HL-60 (cell line): ENCODE data around the gene LCNL1.
"Not testable (repeated sequence)": the region's sequence is repeated elsewhere in the genome, so short reads cannot be mapped to it uniquely, and the experiment has no call there.

Experiments
- DNase-seq, 2 experiments: peaks; one replicate each; pipeline ENCODE4 v3.0.0-alpha.2; 2010 to 2020; ENCODE audit warnings: low read depth in 1 of 2, low spot score in 1 of 2
- H3K27ac ChIP-seq: fragments of 250-450 bp; sonication (Bioruptor Pico); replicated peaks from 2 replicates; pipeline ENCODE4 v1.5.1; 2020; ENCODE audit warnings: mild to moderate bottlenecking, moderate library complexity
- H3K27me3 ChIP-seq: fragments of 250-450 bp; sonication (Bioruptor Pico); 2 replicates; pipeline ENCODE4 v1.5.1; 2021; ENCODE audit warnings: mild to moderate bottlenecking, moderate library complexity; ENCODE audit not compliant: insufficient read depth, poor library complexity, severe bottlenecking
- H3K4me3 ChIP-seq: replicated peaks from 2 replicates; pipeline ENCODE4 v1.5.1; 2011; ENCODE audit warnings: mild to moderate bottlenecking, control low read depth, low read length; ENCODE audit not compliant: insufficient read depth
- GABPA ChIP-seq: IDR thresholded peaks from 2 replicates; pipeline ENCODE4 v1.6.1; 2012; ENCODE audit warnings: low read depth
- POLR2AphosphoS5 ChIP-seq: IDR thresholded peaks from 2 replicates; pipeline ENCODE4 v1.6.1; 2012; ENCODE audit warnings: low read depth
- SPI1 ChIP-seq: IDR thresholded peaks from 2 replicates; pipeline ENCODE4 v1.6.1; 2012; ENCODE audit warnings: low read depth, mild to moderate bottlenecking, borderline replicate concordance
- TF ChIP-seq, protein P1 (sequence below): IDR thresholded peaks from one replicate; pipeline ENCODE4 v1.5.1; 2011; ENCODE audit warnings: low read length, control low read depth, inconsistent platforms; ENCODE audit not compliant: insufficient read depth
- TF ChIP-seq, protein P2 (sequence below): IDR thresholded peaks from 2 replicates; pipeline ENCODE4 v1.6.1; 2012; ENCODE audit warnings: low read depth; ENCODE audit not compliant: insufficient replicate concordance

LCNL1 gene

DNA sequence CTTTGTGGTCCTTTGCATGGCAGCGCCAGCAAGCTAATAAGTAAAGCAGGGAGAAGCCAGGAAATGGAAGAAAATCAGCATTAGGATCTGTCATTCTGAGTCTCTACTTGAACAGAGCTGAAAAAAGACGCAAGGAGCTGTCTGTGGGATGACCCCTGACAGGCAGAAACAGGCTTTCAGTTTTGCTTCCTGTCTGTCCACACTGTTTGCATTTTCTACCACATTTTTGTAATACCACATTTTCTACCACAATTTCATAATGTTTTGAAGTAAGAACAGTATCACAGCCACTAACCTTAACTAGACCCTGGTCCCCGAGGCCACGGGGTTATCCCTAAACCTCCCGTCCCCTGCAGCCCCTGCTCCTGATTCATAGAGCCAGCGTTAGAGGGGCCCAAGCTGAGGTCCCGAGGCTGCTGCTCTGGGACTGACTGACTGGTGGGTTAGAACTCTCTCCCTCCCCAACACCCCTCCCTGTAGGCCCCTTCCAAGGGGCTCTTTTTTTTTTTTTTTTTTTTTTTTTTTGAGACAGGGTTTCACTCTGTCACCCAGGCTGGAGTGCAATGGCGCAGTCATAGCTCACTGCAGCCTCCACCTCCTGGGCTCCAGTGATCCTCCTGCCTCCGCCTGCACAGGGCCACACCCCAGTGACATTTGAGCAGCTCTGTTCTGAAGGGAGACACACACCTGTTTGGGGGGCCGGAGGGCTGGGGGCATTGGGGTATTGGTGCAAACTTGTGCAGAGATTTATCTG, 17.6 kb downstream of the LCNL1 start:
- TF ChIP-seq GABPA = no peak
- peak; percentile 75 for TF ChIP-seq POLR2AphosphoS5
- Histone ChIP-seq H3K4me3 (no peak overlapping the region), H3K27ac (peak overlapping the region; percentile 49), H3K27me3 (no peaks in the 10 kb centered on the region)
- DNase-seq = peak; percentile 83 to 85

DNA sequence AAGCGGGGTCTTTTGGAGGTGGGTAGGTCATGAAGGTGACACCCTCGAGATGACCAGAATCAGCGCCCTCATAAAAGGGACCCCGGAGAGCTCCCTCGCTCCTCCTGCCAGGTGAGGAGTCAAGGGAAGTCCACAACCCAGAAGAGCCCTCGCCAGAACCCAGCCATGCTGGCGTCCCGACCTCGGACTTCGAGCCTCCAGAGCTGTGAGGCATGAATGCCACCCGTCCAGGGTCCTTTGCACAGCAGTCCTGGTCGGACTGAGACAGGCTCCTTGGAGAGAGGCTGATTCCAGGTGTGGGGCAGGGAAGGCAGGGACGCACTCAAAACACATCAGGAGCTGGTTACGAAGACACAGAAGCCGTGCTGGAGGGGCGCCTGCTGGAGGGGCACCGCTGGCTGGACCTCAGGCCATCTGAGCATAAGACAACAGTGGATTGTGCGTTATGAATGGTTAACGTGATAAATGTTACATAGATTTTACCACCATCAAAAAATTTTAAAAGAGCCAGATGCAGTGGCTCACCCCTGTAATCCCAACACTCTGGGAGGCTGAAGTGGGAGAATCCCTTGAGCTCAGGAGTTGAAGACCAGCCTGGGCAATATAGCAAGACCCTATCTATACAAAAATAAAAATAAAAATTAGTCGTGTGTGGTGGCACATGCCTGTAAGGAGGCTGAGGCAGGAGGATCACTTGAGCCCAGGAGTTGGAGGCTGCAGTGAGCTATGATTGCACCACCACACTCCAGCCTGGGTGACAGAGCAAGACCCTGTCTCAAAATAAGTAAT, 19.3 kb downstream of the LCNL1 start:
- Histone ChIP-seq H3K4me3 (no peak overlapping the region), H3K27me3 (no peaks in the 10 kb centered on the region), H3K27ac (no peak overlapping the region)
- TF ChIP-seq POLR2AphosphoS5 = no peak
- no peak for TF ChIP-seq GABPA
- TF ChIP-seq, protein P1, sequence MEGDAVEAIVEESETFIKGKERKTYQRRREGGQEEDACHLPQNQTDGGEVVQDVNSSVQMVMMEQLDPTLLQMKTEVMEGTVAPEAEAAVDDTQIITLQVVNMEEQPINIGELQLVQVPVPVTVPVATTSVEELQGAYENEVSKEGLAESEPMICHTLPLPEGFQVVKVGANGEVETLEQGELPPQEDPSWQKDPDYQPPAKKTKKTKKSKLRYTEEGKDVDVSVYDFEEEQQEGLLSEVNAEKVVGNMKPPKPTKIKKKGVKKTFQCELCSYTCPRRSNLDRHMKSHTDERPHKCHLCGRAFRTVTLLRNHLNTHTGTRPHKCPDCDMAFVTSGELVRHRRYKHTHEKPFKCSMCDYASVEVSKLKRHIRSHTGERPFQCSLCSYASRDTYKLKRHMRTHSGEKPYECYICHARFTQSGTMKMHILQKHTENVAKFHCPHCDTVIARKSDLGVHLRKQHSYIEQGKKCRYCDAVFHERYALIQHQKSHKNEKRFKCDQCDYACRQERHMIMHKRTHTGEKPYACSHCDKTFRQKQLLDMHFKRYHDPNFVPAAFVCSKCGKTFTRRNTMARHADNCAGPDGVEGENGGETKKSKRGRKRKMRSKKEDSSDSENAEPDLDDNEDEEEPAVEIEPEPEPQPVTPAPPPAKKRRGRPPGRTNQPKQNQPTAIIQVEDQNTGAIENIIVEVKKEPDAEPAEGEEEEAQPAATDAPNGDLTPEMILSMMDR = no peak
- no peak for TF ChIP-seq SPI1
- TF ChIP-seq, protein P2, sequence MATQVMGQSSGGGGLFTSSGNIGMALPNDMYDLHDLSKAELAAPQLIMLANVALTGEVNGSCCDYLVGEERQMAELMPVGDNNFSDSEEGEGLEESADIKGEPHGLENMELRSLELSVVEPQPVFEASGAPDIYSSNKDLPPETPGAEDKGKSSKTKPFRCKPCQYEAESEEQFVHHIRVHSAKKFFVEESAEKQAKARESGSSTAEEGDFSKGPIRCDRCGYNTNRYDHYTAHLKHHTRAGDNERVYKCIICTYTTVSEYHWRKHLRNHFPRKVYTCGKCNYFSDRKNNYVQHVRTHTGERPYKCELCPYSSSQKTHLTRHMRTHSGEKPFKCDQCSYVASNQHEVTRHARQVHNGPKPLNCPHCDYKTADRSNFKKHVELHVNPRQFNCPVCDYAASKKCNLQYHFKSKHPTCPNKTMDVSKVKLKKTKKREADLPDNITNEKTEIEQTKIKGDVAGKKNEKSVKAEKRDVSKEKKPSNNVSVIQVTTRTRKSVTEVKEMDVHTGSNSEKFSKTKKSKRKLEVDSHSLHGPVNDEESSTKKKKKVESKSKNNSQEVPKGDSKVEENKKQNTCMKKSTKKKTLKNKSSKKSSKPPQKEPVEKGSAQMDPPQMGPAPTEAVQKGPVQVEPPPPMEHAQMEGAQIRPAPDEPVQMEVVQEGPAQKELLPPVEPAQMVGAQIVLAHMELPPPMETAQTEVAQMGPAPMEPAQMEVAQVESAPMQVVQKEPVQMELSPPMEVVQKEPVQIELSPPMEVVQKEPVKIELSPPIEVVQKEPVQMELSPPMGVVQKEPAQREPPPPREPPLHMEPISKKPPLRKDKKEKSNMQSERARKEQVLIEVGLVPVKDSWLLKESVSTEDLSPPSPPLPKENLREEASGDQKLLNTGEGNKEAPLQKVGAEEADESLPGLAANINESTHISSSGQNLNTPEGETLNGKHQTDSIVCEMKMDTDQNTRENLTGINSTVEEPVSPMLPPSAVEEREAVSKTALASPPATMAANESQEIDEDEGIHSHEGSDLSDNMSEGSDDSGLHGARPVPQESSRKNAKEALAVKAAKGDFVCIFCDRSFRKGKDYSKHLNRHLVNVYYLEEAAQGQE = no peak
- DNase-seq = no peak

DNA sequence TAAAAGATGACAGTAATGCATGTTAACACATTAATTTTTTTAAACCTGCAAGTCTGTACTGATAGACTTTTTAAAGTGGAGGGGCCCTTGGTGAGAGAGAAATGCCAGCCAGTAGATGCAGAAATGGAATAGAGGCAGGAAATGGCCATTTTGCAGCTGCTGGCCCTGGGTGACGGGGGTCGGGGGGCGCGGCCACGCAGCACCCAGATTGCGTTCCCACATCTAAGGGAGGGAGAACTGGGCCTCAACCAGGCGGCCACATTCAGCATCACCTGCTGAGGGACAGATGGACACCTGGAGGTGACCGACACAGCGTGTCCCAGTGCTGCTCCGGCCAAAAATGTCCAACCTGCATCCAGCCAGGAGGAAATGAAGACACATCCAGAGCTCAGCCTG, 19.9 kb downstream of the LCNL1 start:
- H3K27ac ChIP-seq = no peak overlapping the region
- TF ChIP-seq, protein P1 = no peak
- TF ChIP-seq SPI1 (no peak), POLR2AphosphoS5 (no peak), GABPA (no peak)
- TF ChIP-seq, protein P2 = no peak
- no peak overlapping the region for H3K4me3 ChIP-seq
- DNase-seq = no peak
- no peaks in the 10 kb centered on the region for H3K27me3 ChIP-seq

DNA sequence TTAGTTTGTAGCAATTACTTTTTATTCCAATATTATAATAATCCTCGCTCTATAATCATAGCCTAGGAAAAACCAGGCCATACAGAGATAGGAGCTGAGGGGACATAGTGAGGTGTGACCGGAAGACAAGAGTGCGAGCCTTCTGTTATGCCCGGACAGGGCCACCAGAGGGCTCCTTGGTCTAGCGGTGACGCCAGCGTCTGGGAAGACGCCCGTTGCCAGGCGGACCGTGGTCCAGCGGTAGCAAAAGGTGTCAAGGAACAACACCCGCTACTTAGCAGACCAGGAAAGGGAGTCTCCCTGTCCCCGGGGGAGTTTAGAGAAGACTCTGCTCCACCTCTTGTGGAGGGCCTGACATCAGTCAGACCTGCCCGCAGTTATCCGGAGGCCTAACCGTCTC, 21.5 kb downstream of the LCNL1 start:
- not testable (repeated sequence) for H3K27ac ChIP-seq, H3K27me3 ChIP-seq, H3K4me3 ChIP-seq
- DNase-seq = peak in 1 of 2 experiments; percentile 46
